Activated CD4-positive, CD25-positive, alpha-beta regulatory T cell treated with anti-CD3 and anti-CD28 coated beads, Interleukin-2, amount 50 U/mL, for 16 hours (primary cell): ENCODE measurements around the gene CASZ1.

Experiments used
- DNase-seq: peaks from one replicate; pipeline ENCODE4 v3.0.0-alpha.2; 2020; ENCODE audit warnings: low read depth, low spot score

CASZ1 gene

DNA sequence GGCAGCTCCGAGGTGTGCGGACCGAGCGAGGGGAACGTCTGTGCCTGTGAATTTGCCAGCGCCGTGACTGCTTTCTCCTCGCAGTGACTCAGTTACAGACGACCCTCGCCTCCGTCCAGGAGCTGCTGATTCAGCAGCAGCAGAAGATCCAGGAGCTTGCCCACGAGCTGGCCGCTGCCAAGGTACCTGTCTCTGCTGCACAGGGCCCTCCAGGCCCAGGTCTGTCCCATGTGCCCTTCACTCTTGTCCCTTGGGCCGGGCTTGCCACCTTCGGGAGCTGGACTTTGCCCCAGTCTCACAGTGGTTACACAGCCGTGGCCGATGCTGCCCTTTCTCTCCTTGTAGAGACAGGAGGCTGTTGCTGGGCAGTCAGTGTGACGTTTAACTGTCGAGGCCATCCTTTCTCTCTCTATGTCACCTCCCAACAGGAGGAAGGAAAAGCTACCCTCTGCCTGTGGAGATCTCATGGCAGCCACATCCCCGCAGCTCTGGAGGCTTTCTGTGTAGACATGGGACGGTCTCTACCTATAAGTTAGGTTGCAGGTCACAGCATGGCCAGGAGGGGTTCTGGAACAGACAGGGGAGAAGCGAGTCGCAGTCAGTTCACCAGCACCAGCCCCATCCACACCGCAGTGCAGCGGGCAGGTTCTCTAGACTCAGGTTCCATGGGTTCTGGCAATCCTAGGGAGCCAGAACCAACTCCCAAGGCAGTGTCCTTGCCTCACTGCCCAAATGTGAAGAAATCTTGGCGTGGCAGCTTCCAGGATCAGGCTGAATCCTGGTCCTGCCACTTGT is 172.0 kb downstream of the CASZ1 start:
- no peak for DNase-seq

GRCh38 chr1:10623686-10624145 is 172.7 kb downstream of the CASZ1 start:
- no peak for DNase-seq

DNA sequence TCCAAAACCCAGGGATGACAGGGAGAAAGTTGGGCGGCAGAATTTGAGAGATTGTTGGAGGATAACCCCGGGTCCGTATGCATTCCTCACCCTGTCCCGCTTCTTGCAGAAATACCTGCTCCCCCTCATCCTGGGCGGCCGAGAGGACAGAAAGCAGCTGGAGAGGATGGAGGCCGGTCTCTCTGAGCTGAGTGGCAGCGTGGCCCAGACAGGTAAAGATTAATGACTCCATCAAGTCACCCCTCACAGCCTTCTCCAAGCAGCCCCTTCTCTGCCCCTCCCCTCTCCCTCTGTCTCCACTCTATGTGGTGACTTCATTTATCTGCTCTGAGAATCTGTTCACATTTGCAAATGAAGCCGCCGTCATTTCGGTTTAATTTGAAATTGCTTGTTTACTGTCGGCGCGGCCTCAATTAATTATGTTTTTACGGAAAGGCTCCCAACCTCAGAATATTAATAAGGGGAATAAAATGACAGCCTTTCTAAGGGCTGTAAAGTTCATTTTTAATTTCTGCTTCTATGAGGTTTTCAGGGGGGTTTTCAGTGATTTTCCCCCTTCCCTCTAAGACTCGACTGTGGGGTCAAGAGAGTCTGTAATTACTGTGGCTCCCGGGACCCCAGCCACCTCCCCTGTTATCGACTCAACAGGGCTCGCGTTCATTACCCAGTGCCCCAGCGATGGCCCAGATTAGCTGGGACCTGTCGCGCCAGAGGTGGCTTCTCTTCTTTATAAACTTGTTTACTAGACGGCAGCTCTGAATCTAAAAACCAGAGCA is 173.3 kb downstream of the CASZ1 start:
- DNase-seq, result no peak

GRCh38 chr1:10621906-10622305 is 174.5 kb downstream of the CASZ1 start:
- DNase-seq, result no peak

- no peak for DNase-seq
Measured at GRCh38 chr1:10620776-10621175, 175.7 kb downstream of the CASZ1 start.

DNA sequence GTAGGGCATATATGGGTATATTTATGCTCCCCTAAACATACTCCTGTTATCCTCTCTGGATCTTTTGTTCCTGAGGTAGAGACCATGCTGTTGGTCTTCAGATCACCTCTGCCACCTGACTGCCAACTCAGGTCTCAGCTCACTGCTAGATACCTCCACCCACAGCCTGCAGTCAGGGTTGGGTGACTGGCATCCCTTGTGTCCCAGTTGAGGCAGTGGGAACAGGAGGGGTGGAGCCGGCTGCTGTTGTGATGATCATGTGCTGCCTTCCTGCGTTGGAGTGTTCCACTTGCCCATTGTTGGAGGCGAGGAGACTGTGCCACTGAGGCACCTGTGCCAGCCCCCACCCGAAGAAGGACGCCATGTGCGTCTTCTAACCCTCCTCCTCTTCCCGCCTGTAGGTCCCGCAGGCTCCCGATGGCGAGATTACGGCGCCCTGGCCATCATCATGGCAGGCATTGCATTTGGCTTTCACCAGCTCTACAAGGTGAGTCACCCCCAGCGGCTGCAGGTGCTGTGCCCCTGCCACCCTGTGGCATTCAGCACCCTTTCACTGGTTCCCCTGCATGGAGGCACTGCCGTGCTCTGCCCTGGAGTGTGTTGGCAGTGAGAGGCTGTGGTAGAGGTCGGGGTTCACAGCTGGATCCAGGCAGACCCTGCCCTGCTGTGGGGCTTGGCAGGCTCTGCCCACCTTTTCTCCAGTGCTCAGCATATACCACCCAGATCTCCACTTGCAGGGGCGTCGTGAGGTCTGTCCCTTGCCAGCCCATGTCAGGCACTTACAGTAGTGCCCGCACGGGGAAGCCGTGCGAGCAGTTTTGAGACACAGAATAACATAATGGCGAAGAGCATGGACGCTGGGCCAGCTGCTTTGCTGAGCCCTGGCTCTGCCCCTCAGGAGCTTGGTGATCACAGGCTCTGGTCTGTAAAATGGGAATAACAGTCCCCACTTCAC is 178.2 kb downstream of the CASZ1 start:
- no peak for DNase-seq

GRCh38 chr1:10617318-10617717 is 179.1 kb downstream of the CASZ1 start:
- no peak for DNase-seq

DNA sequence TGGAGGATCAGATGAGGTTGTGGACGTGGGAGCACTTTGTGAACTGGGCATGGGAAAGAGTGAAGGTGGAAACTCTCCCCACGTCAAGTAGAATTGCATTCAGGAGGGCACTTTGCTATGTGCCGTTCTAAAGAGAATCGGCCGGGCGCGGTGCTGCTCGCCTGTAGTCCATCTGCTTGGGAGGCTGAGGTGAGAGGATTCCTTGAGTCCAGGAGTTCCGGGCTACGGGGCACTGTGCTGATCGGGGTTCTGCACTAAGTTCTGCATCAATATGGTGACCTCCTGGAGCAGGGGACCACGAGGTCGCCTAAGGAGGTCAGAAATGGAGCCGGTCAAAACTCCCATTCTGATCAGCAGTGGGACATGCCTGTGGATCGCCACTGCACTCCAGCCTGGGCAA is 179.8 kb downstream of the CASZ1 start:
- DNase-seq, result no peak

DNA sequence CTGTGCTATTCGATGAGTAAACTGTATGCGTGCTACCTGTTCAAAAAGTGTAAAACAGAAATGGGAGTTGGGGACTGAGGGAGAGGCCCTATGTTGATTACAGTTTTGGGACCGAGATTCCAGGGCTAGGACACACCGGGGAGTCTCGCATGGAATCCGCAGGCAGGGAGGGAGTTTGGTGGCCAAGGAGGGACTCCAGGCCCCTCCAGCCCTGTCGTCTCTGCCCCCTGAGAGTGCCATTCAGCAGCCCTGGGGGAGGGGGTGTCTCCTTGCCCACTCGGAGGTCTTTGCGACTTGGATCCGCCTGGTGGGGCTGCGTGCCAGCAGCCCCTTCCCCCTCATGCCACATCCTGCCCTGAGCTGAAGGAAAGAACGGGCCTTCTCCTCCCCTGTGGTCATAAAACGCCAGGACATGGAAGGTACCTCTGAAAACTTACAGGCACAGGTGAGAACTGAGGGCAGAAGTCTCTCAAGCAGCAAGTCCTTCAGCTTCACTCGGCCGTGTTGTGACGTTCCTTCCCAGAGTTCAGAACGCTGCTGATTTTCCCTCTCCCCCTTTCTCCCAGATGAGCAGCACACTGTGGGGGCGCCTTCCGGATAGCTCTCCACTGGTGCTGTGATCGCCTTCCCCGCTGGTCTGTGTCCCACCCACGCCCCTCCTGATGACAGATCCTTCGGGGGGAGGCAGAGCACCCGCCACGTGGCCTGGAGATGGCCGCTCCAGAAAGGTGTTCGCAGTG is 180.3 kb downstream of the CASZ1 start:
- no peak for DNase-seq

- no peak for DNase-seq
Measured at GRCh38 chr1:10615332-10615731, 181.1 kb downstream of the CASZ1 start.

DNA sequence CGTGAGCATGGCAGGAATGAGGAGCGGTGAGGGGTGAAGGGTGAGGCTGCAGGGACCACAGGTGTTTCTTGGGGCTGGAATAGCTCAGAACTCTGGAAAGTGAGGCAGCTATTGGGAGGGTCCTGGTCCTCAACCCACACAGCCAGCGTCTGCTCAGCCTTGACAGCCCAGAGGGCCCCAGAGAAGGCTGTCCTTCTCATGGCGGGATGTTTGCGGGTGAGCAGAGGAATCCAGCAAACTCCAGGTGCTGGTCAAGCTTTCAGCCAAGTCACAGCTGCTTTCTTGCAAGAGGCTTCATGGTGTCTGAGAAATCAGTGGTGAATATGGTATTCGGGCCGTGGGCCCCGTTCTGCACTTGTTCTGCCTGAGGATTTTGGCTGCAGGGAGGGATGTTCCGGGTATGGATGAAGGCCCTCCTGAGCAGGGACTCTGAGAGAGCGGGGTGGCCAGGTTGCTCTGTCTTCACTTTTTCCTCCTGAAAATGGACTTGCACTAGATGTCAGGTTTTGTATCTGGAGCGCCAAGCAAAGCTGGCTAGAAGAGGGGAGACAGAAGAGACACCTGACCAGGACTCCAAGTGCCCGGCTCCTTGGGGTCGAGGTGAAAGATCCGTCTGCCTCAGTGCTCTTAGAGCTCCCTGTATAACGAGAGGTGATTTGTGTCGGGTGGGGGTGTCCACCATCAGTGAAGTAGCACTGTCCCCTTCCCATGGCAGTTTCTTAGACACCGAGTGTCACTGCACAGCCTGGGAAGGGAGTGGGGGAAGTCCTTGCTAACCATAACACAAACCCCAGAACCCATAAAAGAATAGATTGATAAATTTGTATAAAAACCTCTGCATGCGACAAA is 181.8 kb downstream of the CASZ1 start:
- DNase-seq, result no peak

GRCh38 chr1:10613861-10614260 is 182.6 kb downstream of the CASZ1 start:
- DNase-seq, result no peak

DNA sequence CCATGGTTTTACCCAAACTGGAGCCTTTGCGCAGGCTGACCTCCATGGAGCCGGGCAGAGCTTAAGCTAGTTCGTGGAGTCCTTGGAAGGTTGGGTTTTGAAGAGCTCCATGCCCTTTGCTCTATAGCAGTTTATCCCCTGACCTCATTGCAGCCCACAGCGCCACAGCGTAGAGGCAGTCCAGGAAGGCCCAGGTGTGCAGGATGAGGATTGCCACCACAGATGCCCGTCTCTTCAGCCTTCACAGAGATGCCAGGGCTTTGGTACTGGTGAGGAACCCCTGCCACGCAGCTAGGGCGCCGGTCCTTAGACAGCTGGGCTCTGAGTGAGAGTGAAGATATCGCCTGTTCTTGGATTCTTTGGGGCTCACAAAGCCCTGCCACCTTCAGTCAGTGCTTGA is 183.1 kb downstream of the CASZ1 start:
- no peak for DNase-seq

DNA sequence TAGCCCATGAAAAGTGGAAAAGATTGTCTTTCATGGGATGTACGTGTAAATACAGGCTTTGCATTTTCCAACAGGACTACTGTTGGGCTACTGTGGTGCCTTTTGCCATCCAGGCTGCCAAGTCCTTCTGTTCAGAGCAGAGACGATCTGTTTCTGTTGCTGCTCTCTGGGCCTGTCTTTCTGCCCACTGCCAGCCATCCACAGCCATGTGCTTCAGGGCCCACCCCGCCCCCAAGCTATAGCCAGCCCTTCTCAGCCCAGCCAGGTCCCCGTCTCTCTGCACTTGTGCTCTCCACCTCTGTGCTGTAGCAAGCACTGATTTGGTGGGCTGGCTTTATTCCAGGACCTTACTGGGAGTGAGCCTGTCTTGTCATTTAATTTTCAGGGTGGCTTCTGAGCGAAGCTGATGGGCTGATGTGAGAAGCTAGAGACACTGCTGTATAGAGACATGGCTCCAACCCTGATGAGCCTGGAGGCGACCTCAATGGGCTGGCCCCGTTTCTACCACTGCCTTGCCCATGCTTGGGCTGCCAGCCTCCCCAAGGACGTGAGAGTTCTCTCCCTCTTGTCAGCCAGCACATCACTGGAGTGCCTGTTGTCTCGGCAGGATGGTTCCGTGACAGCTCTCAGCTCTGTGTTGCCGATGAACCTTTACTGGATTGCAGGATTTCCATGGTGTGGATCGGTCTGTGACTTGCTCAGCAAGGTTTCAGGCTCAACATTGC is 183.8 kb downstream of the CASZ1 start:
- DNase-seq, result no peak

DNA sequence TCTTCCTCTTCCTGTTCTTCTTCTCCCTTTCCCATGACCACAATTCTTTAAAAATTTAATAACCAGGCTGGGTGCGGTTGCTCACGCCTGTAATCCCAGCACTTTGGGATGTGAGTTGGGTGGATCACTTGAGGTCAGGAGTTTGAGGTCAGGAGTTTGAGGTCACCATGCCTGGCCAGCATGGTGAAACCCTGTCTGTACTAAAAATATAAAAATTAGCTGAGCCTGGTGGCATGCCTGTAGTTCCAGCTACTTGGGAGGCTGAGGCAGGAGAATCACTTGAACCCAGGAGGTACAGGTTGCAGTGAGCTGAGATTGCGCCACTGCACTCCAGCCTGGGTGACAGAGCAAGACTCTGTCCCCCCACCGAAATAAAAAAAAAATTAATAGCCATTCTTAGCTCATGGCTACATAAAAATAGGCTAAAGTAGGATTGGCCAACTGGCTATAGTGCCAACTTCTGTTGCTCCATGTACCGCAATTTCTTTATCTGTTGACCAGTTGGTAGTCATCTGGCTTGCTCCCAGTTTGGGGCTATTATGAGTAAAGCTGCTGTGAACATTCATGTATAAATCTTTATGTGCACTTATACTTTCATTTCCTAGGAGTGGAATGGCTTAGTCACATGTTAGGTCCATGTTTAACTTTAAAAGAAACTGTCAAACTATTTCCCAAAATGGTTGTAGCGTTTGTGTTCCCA is 185.4 kb downstream of the CASZ1 start:
- DNase-seq, result no peak

GRCh38 chr1:10608690-10609089 is 187.8 kb downstream of the CASZ1 start:
- no peak for DNase-seq

- DNase-seq, result no peak
Measured at GRCh38 chr1:10607228-10607627, 189.2 kb downstream of the CASZ1 start.

- DNase-seq, result no peak
Measured at GRCh38 chr1:10606064-10606463, 190.4 kb downstream of the CASZ1 start.

DNA sequence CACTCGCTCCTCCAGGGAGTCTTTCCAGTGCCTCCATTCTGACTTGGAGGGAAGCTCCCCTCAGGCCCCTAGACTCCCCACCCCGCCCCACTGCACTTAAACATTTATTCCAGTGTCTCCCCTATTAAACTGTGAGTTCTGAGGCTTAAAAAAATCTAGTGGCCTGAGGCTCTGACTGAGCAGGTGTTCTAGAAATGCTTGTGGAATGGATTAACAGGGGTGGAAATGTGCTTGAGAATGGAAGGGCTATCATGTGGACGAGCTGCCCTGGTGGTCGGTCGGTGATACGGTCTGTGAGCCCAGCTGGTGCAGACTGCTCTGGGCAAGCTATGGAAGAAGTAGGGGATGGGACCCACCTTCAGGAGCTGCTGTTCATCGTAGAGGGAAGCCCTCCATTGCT is 191.5 kb downstream of the CASZ1 start:
- no peak for DNase-seq
